ENCODE data around the gene PLPPR3.

- TF ChIP-seq CTCF (optimal IDR thresholded peaks at IDR 0.05 in 1 of 3, IDR thresholded peaks at IDR 0.05 in 1 of 3, conservative IDR thresholded peaks at IDR 0.05 in 1 of 3; ENCODE audit: extremely low read depth in 1 of 3, insufficient read depth in 2 of 3, low read length in 3 of 3) (no peak), EZH2 (IDR thresholded peaks at IDR 0.05; ENCODE audit: low read length) (no peak)
Observed at GRCh38 chr19:816500-816857, 5.3 kb downstream of the PLPPR3 start.

All from keratinocyte (primary cell).